T-helper 1 cell treated with Interleukin-12 subunit alpha and Interleukin-12 subunit beta and Interleukin-4 antibody, amounts not matched to agents 30 μg/mL and 1 μg/mL, for 36 hours (primary cell): ENCODE measurements around the gene FSD1.
"Not testable (repeated sequence)": the region's sequence is repeated elsewhere in the genome, so short reads cannot be mapped to it uniquely, and the experiment has no call there.

Experiments used
- H3K27ac Mint-ChIP-seq: one replicate; pipeline ENCODE4 v1.8.0; 2021; ENCODE audit warnings: mild to moderate bottlenecking, mixed read lengths
- H3K27me3 Mint-ChIP-seq: one replicate; pipeline ENCODE4 v1.8.0; 2021; ENCODE audit warnings: low read depth, mixed read lengths
- H3K36me3 Mint-ChIP-seq: one replicate; pipeline ENCODE4 v1.8.0; 2021; ENCODE audit warnings: low read depth, mixed read lengths
- H3K4me1 Mint-ChIP-seq: one replicate; pipeline ENCODE4 v1.8.0; 2021; ENCODE audit warnings: low read depth, mixed read lengths
- H3K4me3 Mint-ChIP-seq: one replicate; pipeline ENCODE4 v1.8.0; 2021; ENCODE audit warnings: mild to moderate bottlenecking, moderate library complexity, mixed read lengths
- H3K9me3 Mint-ChIP-seq: one replicate; pipeline ENCODE4 v1.8.0; 2021; ENCODE audit warnings: mixed read lengths

The FSD1 gene

DNA sequence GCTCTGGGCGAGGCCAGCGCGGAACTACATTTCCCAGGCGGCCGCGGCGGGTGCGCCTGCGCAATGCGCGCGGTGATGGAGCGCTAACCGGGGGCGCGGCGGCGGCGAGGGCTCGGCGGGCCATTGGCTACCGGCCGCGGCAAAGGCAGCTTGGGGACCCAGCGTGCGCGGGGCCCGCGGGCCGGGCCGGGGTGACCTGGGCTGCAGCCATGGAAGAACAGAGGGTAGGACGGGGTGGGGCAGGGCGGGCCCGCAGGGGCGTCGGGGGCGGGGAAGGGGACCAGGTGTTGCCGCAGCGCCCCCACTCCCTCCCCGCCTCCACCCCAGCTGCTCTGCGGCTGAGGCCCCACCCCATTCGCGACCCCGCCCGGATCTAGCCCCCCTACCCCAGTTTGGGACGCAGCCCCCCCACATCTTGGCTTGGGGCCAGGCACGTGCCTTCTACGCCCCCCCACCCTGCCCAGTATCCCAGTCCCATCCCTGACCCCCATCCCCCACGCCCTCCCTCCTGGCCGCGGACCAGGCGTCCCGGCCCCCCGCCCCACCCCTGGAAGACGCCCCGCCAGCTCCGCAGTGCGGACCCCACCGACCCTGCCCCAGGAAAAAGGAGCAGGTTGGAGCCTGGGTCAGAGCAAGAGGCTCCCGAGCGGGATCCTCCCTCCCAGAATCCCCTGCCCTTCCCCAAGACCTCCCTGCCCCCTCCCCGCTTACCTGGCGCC lies at the start of gene FSD1:
Gene FSD1, plus strand, starts transcription at position 61 of the 719 bp plus-strand sequence. Its CDS starts 149 bp downstream, at position 210.
- Mint-ChIP-seq H3K27me3 (no peaks in the 10 kb centered on the region), H3K4me1 (peaks cover 24% of the 10 kb centered on the region), H3K9me3 (no peaks in the 10 kb centered on the region), H3K4me3 (peak within 1 kb of the TSS; percentile 76), H3K36me3 (peaks cover 11% of the 10 kb centered on the region), H3K27ac (peak within 1 kb of the TSS; percentile 83)

DNA sequence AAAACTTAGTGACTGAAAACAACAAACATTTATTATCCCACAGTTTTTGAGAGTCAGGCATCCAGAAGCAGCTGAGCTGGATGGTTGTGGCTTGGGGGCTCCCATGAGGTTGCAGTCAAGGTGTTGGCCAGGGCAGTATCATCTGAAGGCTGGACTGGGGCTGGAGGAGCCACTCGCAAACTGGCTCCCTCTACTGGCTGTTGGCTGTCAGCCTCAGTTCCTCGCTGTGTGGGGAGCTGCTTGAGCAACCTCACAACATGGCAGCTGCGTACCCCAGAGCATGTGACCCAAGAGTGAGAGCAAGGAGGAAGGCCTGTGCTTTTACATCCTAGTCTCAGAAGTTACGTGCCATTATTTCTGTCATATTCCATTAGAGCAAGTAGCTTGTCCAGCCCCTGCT lies 47.8 kb upstream of the FSD1 start:
- Mint-ChIP-seq H3K27ac (no peak overlapping the region), H3K36me3 (peaks cover 55% of the 10 kb centered on the region), H3K4me1 (no peaks in the 10 kb centered on the region)

DNA sequence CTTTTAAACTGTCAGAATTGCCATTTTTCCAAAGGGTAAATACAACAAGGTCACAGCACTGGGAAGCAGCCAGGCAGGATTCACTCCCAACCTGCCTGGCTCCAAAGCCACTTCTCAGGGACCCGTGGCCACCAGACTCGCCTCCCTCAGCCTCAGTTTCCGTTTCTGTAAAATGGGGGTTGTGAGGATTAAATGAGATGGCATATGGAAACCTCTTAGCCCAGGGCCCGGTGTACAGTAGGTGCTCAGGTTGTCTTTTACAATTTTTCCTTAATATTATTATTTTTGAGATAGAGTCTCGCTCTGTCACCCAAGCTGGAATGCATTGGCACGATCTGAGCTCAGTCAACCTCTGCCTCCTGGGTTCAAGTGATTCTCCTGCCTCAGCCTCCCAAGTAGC lies 47.4 kb upstream of the FSD1 start:
- Mint-ChIP-seq H3K36me3 (peaks cover 53% of the 10 kb centered on the region), H3K4me1 (no peaks in the 10 kb centered on the region), H3K4me3 (no peak overlapping the region), H3K27ac (no peak overlapping the region), H3K9me3 (peaks cover 16% of the 10 kb centered on the region), H3K27me3 (no peaks in the 10 kb centered on the region)

More for the DNA sequence above, 47.8 kb upstream of the FSD1 start:
- Mint-ChIP-seq H3K27me3 (no peaks in the 10 kb centered on the region), H3K4me3 (no peak overlapping the region), H3K9me3 (peaks cover 16% of the 10 kb centered on the region)

DNA sequence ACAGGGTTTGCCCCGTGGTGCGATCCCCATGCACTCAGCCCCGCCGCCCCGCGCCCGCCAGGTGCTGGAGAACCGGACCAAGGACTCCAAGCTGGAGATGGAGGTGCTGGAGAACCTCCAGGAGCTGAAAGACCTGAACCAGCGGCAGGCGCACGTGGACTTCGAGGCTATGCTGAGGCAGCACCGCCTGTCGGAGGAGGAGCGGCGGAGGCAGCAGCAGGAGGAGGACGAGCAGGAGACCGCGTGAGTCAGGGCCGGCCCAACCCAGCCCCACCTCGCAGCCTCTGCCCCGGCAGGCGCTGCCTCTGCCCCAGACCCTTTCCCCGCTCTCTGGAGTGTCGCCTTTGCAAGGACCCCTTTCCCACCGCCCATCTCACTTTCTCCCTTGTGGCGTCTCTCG lies 46.2 kb upstream of the FSD1 start:
- H3K9me3 Mint-ChIP-seq: peaks cover 16% of the 10 kb centered on the region
- H3K36me3 Mint-ChIP-seq: peaks cover 45% of the 10 kb centered on the region
- H3K27ac Mint-ChIP-seq: no peak overlapping the region
- no peaks in the 10 kb centered on the region for H3K4me1 Mint-ChIP-seq
- H3K27me3 Mint-ChIP-seq: no peaks in the 10 kb centered on the region
- no peak overlapping the region for H3K4me3 Mint-ChIP-seq

DNA sequence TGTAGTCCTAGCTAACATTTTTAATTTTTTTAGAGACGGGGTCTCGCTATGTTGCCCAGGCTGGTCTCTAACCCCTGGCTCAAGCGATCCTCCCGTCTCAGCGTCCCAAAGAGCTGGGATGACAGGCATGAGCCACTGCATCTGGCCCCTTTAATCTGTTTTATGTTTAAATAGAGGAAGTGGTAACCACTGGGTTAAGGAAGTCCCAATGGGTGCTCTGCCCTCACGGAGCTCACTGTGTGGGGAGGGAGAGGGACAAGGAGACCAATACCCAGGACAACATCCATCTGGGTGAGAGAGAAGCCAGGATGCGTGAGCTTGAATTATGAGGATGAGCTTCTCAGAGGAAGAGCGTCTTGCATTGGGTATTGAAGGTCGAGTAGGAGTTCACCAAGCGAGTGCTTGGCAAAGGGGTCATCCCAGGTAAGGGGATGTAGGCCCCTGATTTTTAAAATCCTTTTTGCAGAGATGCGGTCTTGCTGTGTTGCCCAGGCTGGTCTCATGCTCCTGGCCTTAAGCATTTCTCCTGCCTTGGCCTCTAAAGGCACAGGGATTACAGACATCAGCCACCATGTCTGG lies 43.7 kb upstream of the FSD1 start:
- Mint-ChIP-seq H3K27ac (peak overlapping the region; percentile 73), H3K4me1 (peaks cover 8% of the 10 kb centered on the region), H3K4me3 (no peak overlapping the region), H3K9me3 (peaks cover 7% of the 10 kb centered on the region), H3K27me3 (no peaks in the 10 kb centered on the region), H3K36me3 (peaks cover 38% of the 10 kb centered on the region)

DNA sequence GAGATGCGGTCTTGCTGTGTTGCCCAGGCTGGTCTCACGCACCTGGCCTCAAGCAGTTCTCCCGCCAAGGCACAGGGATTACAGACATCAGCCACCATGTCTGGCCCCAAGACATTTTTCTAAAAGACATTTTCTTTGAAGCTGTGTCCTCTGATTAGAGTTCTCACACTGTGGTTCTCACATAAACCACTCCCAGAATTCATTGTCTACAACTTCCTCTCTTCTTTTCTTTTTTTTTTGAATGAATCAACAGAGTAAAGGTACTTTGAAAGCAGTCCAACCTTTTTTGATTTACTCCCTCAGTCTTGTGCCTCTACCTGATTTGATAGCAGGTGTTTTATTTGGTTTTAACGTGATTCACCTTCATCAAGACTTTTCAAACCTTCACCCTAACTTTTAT lies 39.6 kb upstream of the FSD1 start:
- Mint-ChIP-seq H3K27me3 (no peaks in the 10 kb centered on the region), H3K9me3 (no peaks in the 10 kb centered on the region), H3K4me3 (peak overlapping the region; percentile 44), H3K4me1 (peaks cover 16% of the 10 kb centered on the region), H3K27ac (peak overlapping the region; percentile 68), H3K36me3 (peaks cover 37% of the 10 kb centered on the region)

DNA sequence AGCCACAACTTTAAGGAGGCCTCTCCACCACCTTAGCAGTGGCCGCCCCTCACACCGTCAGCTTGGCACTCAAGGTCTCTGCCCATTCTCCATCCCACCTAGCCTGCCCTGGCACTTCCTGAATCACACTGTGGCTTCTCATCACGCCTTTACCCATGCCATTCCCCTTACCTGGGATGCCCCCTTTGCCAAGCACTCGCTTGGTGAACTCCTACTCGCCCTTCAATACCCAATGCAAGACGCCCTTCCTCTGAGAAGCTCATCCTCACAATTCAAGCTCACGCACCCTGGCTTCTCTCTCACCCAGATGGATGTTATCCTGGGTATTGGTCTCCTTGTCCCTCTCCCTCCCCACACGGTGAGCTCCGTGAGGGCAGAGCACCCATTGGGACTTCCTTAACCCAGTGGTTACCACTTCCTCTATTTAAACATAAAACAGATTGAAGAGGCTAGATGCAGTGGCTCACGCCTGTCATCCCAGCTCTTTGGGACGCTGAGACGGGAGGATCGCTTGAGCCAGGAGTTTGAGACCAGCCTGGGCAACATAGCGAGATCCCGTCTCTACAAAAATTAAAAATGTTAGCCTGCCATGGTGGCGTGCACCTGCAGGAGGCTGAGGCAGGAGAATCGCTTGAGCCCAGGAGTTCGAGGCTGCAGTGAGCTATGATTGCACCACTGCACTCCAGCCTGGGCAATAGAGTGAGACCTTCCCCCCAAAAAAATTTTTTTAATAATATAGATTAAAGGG lies 38.0 kb upstream of the FSD1 start:
- H3K27me3 Mint-ChIP-seq: no peaks in the 10 kb centered on the region
- peaks cover 16% of the 10 kb centered on the region for H3K4me1 Mint-ChIP-seq
- H3K9me3 Mint-ChIP-seq: no peaks in the 10 kb centered on the region
- H3K27ac Mint-ChIP-seq: peak overlapping the region; percentile 15
- H3K4me3 Mint-ChIP-seq: no peak overlapping the region
- H3K36me3 Mint-ChIP-seq: peaks cover 31% of the 10 kb centered on the region

DNA sequence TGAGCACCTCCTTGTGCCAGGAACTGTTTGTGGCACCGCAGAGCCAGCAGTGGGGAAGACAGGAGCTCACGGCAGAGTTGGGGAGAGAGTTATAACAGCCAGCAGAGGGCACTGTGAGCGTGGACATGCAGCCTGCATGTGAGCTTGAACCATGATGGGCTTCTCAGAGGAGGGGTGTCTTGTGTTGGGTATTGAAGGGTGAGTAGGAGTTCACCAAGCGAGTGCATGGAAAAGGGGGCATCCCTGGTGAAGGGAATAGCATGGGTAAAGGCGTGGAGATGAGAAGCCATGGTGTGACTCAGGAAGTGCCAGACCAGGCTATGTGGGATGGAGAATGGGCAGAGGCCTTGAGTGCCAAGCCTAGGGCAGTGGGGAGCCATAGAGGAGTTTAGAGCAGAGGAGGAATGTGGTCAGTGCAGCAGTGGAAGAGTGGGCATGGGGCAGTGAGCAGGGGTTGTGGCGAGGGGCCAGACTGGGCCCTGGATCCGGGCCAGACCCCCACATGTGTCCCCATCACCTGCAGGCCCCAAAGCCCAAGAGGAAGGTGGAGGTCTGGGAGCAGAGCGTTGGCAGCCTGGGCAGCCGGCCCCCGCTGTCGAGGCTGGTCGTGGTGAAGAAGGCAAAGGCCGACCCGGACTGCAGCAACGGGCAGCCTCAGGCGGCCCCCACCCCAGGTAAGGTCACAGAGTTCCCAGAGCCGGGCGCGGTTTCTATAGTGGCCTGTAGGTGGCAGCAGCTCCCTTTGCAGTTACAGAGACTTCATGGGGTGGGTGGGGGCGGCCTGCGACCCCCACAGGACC lies 37.1 kb upstream of the FSD1 start:
- peaks cover 33% of the 10 kb centered on the region for H3K36me3 Mint-ChIP-seq
- no peak overlapping the region for H3K4me3 Mint-ChIP-seq

DNA sequence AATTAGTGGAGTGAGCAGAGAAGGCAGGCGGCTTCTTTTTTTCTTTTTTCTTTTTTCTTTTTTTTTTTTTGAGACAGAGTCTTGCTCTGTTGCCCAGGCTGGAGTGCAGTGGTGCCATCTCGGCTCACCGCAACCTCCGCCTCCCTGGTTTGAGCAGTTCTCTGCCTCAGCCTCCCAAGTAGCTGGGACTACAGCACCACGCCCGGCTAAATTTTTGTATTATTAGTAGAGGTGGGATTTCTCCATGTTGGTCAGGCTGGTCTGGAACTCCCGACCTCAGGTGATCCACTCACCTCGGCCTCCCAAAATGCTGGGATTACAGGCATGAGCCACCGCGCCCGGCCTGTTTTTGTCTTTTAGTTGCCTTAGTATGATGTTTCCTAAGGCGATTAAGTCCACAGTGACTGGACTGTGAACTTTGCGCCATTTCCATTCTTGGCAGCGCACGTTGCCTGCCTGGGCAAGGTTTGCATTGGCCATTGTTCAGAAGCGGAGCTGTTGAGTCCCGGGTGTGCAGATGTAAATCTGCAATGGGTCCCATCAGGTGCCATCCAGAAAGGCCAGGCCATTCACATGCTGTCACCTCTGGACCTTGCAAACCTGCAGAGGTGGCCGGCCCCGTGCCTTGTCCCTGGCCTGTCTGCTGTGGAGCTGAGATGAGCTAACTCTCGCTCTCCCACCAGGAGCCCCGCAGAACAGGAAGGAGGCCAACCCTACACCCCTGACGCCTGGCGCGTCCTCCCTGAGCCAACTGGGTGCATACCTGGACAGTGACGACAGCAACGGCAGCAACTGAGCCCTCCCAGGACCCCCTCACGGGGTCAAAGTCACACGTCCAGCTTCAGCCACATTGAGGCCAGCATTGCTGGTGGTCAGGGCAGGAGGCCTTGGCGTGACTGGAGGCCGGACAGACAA lies 36.2 kb upstream of the FSD1 start:
- H3K27me3 Mint-ChIP-seq: no peaks in the 10 kb centered on the region
- H3K9me3 Mint-ChIP-seq: no peaks in the 10 kb centered on the region
- no peak overlapping the region for H3K4me3 Mint-ChIP-seq
- peaks cover 16% of the 10 kb centered on the region for H3K4me1 Mint-ChIP-seq
- H3K27ac Mint-ChIP-seq: no peak overlapping the region
- H3K36me3 Mint-ChIP-seq: peaks cover 33% of the 10 kb centered on the region

More for the DNA sequence above, 37.1 kb upstream of the FSD1 start:
- Mint-ChIP-seq H3K27me3 (no peaks in the 10 kb centered on the region), H3K27ac (no peak overlapping the region), H3K9me3 (no peaks in the 10 kb centered on the region), H3K4me1 (peaks cover 16% of the 10 kb centered on the region)

DNA sequence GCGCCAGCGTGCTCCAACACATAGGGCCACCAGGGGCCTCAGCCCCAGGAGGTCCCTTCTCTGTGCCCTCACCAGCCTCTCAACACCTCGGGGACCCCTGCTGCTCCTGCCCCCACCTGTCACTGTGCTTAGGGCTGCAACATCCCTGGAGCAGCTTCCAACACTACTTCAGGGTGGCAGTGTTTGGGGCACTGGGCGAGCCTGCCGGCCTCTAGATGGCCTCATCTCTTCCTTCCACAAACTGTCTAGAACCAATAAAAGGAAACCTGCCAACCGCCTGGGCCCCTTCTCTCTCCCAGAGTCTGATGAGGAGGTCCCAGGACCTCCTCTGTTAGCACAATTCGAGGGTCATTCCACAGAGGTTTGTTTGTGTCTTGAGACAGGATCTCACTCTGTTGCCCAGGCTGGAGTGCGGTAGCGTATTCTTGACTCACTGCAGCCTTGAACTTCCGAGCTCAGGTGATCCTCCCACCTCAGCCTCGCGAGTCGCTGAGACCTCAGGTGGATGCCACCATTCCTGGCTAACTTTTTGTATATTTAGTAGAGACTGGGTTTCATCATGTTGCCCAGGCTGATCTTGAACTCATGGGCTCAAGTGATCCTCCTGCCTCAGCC lies 35.5 kb upstream of the FSD1 start:
- peaks cover 16% of the 10 kb centered on the region for H3K4me1 Mint-ChIP-seq
- no peak overlapping the region for H3K27ac Mint-ChIP-seq
- H3K9me3 Mint-ChIP-seq: no peaks in the 10 kb centered on the region
- H3K4me3 Mint-ChIP-seq: no peak overlapping the region
- H3K36me3 Mint-ChIP-seq: peaks cover 32% of the 10 kb centered on the region
- H3K27me3 Mint-ChIP-seq: no peaks in the 10 kb centered on the region

DNA sequence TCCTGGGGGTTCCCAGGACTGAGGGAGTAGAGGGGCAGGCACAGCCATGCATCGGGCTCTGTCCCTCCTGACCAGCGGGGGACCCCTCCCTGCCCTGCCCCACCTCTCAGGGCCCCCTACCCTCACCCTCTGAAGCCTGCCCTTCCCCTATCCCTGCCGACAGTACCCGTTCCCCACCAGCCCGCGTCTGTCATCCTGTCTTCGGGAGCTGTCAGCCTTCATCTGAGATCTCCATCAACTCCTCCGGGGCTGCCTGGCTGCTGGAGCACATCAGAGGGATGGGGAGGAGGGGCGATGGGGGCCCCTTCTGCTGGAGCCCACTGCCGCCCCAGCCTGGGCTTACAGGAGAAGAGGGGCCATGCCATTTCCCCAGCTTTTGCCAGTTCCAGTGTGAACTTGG lies 31.5 kb upstream of the FSD1 start:
- Mint-ChIP-seq H3K27me3 (peaks cover 7% of the 10 kb centered on the region), H3K4me1 (no peaks in the 10 kb centered on the region), H3K9me3 (no peaks in the 10 kb centered on the region), H3K27ac (no peak overlapping the region), H3K36me3 (peaks cover 12% of the 10 kb centered on the region), H3K4me3 (no peak overlapping the region)

DNA sequence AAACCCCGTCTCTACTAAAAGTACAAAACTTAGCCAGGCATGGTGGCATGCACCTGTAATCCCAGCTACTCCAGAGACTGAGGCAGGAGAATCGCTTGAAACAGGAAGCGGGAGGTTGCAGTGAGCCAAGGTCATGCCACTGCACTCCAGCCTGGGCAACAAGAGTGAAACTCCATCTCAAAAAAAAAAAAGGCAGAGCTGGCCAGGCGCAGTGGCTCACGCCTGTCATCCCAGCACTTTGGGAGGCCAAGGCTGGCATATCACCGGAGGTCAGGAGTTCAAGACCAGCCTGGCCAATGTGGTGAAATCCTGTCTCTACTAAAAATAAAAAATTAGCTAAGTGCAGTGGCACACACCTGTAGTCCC lies 30.1 kb upstream of the FSD1 start:
- not testable (repeated sequence) for H3K27ac Mint-ChIP-seq, H3K36me3 Mint-ChIP-seq

DNA sequence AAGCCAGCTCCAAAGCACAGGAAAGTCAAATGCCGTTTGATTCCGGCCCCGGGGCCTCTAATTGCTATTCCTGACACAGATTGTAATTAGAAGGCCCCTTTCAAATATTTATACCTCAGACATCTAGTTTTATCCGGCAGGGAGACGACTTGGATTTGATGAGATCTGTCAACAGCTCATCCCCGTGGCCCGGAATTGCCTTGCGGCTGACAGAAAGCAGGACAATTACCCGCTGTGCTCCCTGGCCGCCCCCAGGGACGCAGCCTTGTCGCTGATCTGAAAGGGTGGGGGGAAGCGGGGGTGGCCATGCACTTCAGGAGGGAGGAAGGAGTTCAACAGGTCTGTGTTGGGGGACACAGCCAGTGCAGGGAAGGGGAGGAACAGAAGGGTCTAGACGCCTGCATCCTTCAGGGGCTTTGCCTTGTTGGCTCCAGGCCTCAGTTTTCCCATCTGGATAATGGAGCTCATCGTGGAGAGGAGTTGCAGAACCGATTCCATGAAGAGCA lies 27.2 kb upstream of the FSD1 start:
- no peaks in the 10 kb centered on the region for H3K9me3 Mint-ChIP-seq
- peaks cover under 1% of the 10 kb centered on the region for H3K36me3 Mint-ChIP-seq
- peaks cover 37% of the 10 kb centered on the region for H3K27me3 Mint-ChIP-seq
- H3K4me1 Mint-ChIP-seq: peaks cover 2% of the 10 kb centered on the region
- no peak overlapping the region for H3K27ac Mint-ChIP-seq
- H3K4me3 Mint-ChIP-seq: no peak overlapping the region

More for the DNA sequence above, 30.1 kb upstream of the FSD1 start:
- H3K27me3 Mint-ChIP-seq: peaks cover 17% of the 10 kb centered on the region
- H3K4me1 Mint-ChIP-seq, H3K4me3 Mint-ChIP-seq, H3K9me3 Mint-ChIP-seq: not testable (repeated sequence)
